Activated naive CD4-positive, alpha-beta T cell treated with anti-CD3 and anti-CD28 coated beads, Interleukin-2, amount 50 U/mL, for 24 hours (primary cell): ENCODE measurements around the gene CARD19.
A peak's percentile ranks its signal among the peaks of the same experiment; 100 is the strongest.
"Not testable (repeated sequence)": the region's sequence is repeated elsewhere in the genome, so short reads cannot be mapped to it uniquely, and the experiment has no call there.

Source experiments
- H3K27ac Mint-ChIP-seq: one replicate; pipeline ENCODE4 v1.8.0; 2021; ENCODE audit warnings: mild to moderate bottlenecking, mixed read lengths
- H3K27me3 Mint-ChIP-seq: one replicate; pipeline ENCODE4 v1.8.0; 2021; ENCODE audit warnings: mixed read lengths
- H3K36me3 Mint-ChIP-seq: one replicate; pipeline ENCODE4 v1.8.0; 2021; ENCODE audit warnings: mixed read lengths
- H3K4me1 Mint-ChIP-seq: one replicate; pipeline ENCODE4 v1.8.0; 2021; ENCODE audit warnings: mixed read lengths
- H3K4me3 Mint-ChIP-seq: one replicate; pipeline ENCODE4 v1.8.0; 2021; ENCODE audit warnings: mild to moderate bottlenecking, mixed read lengths
- H3K9me3 Mint-ChIP-seq: one replicate; pipeline ENCODE4 v1.8.0; 2021; ENCODE audit warnings: mixed read lengths

Gene CARD19

DNA sequence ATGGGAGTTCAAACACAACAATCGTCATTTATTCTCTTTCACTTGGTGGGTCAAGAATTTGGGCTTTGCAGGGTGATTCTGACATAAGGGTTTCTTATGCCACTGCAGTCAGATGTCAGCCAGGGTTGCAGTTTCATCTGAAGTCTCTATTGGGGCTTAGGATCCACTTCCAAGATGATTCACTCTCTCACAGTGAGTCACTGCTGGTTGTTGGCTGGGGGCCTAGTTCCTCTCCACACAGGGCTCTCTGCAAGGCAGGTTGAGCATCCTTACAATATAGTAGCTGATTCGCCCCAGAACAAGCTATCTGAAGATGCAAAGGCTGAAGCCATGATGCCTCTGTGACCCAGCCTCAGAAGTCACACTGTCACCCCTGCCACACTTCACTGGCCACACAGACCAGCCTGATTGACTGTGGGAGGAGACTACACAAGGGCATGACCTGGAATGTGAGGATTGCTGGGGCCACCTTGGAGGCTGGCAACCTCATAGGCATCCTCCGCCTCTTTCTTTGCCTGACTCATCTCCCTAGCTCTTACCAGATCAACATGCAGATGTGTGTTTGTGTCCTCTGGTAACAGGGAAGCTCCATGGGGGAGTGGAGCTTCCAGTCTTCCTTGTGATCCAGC is 4.5 kb upstream of the CARD19 start:
- H3K36me3 Mint-ChIP-seq, result peaks cover 12% of the 10 kb centered on the region
- peak overlapping the region; percentile 60 for H3K4me3 Mint-ChIP-seq
- no peaks in the 10 kb centered on the region for H3K27me3 Mint-ChIP-seq
- H3K4me1 Mint-ChIP-seq, result peaks cover 62% of the 10 kb centered on the region
- H3K27ac Mint-ChIP-seq, result peak overlapping the region; percentile 97
- peaks cover 4% of the 10 kb centered on the region for H3K9me3 Mint-ChIP-seq

DNA sequence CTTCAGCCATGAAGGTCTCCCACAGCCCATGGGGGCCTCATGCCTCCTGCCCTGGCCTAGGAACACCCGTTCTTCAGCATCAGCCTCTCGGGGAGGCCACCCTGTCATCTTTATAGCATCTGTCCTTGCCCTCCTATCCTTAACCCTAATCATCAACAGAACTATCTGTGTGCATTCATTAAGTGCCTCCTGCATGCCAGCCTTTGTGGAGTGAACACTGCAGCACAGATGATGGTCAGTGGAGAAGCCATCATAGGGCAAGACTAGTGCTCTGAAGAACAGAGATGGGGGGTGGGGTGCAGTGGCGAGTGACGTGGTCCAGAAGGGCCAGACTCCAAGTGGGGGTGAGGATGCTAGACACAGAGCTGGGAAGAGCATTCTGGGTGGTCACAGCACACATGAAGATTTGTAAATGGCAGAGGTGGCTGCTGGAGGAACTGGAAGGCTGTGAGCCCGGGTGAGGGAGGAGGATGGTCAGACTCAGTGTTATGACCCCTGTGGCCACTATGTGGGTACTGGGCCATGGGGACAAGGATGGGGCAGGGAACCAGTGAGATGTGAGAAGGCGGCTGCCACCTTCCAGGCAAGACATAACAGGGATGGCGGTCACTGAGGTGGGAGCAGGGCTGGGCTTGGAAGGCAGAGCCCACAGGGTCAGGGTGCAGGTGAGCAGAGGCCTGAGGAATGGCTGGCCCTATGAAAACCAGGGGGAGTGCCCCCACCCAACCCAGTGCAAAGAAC is 3.6 kb upstream of the CARD19 start:
- H3K36me3 Mint-ChIP-seq, result peaks cover 7% of the 10 kb centered on the region
- no peaks in the 10 kb centered on the region for H3K27me3 Mint-ChIP-seq
- peak overlapping the region; percentile 97 for H3K27ac Mint-ChIP-seq
- H3K4me1 Mint-ChIP-seq, result peaks cover 68% of the 10 kb centered on the region
- H3K9me3 Mint-ChIP-seq, result peaks cover 4% of the 10 kb centered on the region
- no peak overlapping the region for H3K4me3 Mint-ChIP-seq

DNA sequence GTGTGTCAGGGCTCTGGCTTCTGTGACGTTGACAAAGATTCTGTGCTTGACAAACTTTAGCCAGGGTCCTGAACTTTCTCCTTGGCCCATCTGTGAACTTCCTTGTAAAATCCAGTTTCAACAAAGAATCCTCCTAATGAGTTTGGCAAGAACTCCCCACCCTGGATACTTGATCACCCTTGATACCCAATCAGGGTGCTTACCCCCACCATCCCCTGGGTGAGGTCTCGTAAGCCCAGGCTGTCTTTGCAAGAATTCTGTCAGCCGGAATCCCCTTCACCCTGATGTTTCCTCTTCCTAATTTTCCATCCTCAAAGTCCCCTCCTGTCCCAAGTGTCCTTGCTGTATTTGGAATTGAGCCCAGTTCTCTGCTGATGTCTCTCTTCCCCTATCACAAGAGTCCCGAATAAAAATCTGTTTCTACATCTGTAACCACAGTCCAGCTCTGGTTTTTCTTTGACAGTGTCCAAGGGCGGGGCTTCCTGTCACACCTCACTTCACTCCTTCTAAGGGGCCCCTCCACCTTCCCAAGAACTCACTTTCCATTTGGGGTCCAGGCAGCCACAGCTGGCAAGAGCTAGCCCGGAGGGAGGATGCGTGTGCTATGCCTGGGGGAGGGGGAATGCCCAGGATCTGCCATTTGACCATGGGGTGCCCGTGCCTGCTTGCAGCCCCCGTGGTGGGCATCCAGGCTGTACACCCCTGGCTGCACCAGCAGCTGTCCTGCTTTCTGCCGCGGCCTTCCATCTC is 2.7 kb upstream of the CARD19 start:
- H3K27ac Mint-ChIP-seq, result peak overlapping the region; percentile 95
- H3K9me3 Mint-ChIP-seq, result peaks cover 4% of the 10 kb centered on the region
- H3K4me3 Mint-ChIP-seq, result peak overlapping the region; percentile 55
- H3K36me3 Mint-ChIP-seq, result peaks cover 7% of the 10 kb centered on the region
- peaks cover 76% of the 10 kb centered on the region for H3K4me1 Mint-ChIP-seq
- H3K27me3 Mint-ChIP-seq, result no peaks in the 10 kb centered on the region

DNA sequence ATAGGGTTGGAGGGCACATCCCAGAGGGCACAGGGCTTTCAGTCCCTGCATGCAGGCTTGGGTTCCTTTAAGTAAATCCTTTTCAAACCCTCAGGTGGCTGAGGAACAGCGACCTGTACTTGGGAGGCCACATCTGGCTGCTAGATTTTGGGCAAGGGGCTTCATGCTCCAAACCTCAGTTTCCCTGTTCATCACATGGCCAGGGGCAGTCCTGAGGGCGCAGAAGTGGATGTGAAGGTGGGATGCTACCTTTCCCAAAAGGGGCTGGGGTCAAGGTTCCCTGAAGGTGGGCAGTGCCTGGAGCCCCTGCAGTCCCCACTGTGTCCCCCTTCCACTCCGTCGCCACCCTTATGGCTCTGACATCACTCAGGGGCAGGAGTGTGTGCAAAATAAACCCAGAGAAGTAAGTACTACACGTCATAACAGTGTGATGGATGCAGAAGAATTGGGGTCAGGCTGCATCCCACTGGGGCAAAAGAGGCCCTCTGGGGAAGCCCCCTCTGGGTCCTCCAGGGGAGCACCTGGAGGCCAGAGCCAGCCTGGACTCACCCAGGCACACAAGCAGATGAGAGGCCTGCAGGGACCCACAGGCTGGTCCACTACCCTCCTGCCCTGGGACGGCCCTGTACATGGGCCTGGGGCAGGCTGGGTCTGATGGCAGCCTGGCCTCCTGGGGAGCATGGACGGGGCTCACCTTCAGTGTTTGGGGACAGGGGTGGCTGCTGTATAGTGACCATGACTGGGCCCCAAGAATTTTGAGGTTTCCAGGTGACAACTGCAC is 1.9 kb upstream of the CARD19 start:
- peak overlapping the region; percentile 87 for H3K4me3 Mint-ChIP-seq
- peaks cover 7% of the 10 kb centered on the region for H3K36me3 Mint-ChIP-seq
- H3K27me3 Mint-ChIP-seq, result no peaks in the 10 kb centered on the region
- peaks cover 77% of the 10 kb centered on the region for H3K4me1 Mint-ChIP-seq
- H3K9me3 Mint-ChIP-seq, result peaks cover 4% of the 10 kb centered on the region
- H3K27ac Mint-ChIP-seq, result peak overlapping the region; percentile 95

DNA sequence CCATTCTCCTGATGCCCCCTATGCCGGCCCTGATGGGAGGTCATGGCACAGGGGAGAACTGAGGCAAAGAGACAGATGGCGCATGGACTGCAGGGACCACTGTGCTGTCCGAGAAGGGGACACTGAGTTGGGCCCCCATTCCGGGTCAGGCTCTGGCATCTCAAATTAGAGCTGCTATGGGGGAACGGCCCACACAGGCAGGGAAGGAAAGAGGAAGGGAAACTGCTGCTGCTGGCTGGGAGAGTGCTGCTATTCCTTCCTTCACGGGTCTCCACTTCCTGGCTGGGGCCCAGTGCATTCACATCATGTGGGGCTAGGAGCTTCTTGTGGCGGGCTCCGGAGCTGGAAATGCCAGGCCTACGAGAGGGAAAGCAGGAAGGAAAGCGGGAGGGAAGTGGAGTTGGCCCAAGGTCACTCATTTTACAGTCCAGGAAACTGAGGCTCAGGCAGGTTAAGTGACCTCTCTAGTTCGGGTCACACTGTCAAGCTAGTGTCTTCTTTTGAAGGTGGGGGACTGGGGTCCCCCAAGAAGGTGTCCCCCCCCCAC is 1.3 kb upstream of the CARD19 start:
- H3K4me1 Mint-ChIP-seq, result peaks cover 75% of the 10 kb centered on the region
- H3K9me3 Mint-ChIP-seq, result peaks cover 4% of the 10 kb centered on the region
- H3K4me3 Mint-ChIP-seq, result peak overlapping the region; percentile 87
- H3K36me3 Mint-ChIP-seq, result peaks cover 7% of the 10 kb centered on the region
- no peaks in the 10 kb centered on the region for H3K27me3 Mint-ChIP-seq
- H3K27ac Mint-ChIP-seq, result peak overlapping the region; percentile 95

DNA sequence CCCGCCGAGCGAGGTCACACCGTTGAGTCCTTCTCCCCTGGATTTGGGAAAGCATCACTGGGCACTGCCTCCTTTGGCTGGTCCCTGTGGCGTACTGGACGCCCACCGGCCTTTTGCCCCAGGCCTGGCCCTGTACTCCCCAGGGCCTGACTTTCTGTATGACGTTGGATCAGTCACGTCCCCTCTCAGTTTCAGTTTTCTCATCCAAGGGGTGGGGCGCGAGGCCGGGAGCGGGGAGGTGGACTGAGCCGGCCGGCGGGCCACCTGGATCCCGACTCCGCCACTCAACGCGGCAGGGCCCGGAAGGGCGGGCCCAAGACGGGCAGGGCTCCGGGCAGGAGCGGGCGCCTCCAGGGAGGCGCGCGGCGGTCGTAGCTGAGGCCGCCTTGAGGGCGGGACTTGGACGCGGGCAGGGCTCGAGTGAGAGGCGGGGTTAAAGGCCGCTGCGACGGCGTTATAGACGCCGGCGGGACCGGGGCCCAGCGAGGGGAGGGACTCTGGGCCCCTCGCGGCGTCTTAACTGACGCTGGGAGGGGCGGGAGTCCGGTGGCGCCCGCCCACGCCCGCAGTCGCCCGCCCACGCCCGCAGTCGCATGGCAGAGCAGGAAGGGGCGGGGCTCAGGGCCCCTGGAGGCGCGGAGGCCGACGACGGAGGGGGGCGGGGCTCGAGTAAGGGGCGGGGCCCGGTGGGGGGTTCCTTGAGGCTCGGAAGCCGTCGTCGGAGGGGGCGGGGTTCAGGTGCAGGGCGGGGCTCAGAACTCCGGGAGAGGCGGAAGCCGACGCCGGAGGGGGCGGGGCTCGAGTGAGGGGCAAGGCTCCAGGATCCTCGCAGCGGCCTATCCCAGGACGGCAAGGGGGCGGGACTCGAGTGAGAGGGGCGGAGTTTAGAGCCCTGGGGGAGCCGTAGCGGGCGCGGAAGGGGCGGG is 549 bp upstream of the CARD19 start:
- no peaks in the 10 kb centered on the region for H3K27me3 Mint-ChIP-seq
- H3K9me3 Mint-ChIP-seq, result peaks cover 4% of the 10 kb centered on the region
- H3K36me3 Mint-ChIP-seq, result peaks cover 5% of the 10 kb centered on the region
- peak overlapping the region; percentile 95 for H3K27ac Mint-ChIP-seq
- H3K4me1 Mint-ChIP-seq, result peaks cover 70% of the 10 kb centered on the region
- H3K4me3 Mint-ChIP-seq, result peak overlapping the region; percentile 87

DNA sequence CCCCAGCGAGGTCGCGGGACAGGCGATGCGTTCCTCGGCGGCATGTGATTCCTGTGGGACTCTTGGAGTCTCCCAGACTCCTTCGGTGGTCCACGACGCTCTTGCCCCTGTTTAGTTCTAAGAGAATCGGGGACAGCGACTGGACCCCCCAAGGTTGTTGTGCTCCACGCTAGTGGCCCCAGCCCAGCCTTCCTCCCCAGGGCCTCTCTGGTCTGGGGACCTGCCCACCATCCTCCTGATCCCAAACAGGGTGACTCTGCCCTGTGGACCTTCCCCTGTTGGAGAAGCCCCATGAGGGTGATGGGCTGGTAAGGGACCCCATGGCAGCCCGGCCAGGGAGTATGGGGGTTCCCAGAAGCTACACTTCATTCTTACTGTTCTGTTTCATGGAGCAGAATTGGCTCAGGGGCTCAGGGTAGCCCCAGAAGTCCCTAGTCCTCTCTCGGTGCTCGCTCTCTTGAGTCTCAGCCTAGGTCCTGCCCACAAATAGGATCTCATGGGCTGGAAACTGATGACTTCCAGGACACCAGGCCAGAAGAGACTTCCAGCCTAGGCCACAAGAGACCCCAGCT is 880 bp downstream of the CARD19 start:
- H3K4me3 Mint-ChIP-seq, result peak overlapping the region; percentile 93
- H3K27me3 Mint-ChIP-seq, result no peaks in the 10 kb centered on the region
- peak overlapping the region; percentile 91 for H3K27ac Mint-ChIP-seq
- peaks cover 1% of the 10 kb centered on the region for H3K36me3 Mint-ChIP-seq
- peaks cover 66% of the 10 kb centered on the region for H3K4me1 Mint-ChIP-seq
- no peaks in the 10 kb centered on the region for H3K9me3 Mint-ChIP-seq

DNA sequence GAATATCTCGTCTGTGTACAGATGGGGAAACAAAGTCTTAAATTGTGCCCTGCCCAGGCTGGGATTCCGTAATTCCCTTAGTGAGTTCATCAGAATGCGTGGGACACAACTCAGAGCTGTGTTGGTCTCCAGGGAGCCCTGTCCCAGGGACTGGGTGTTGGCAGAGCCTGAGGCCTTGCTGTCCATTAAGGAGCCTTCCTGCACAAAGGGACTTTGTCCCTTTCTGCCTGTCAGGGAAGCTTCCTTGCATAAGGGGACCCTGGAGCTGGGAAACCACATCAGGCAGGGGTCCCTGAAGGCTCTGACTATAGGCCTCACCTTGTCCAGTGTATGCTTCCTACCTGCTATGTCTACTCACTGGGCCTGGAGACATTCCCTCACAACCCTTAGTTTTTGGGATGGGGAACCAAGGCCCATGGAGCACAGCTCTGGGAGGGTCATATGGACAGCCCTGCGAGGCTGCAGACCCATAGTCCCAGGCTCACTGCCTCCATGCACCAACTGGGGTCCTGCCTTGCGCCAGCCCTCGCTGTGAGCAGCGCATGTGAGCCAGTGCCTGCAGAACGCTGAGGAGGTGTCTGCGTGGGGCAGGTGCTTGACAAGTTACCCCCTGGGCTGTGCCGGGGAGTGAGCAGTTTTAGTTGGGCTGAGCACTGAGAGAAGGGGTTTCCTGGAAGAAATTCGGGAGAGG is 1.6 kb downstream of the CARD19 start:
- H3K4me1 Mint-ChIP-seq, result peaks cover 66% of the 10 kb centered on the region
- H3K4me3 Mint-ChIP-seq, result peak overlapping the region; percentile 93
- peaks cover 1% of the 10 kb centered on the region for H3K36me3 Mint-ChIP-seq
- H3K27ac Mint-ChIP-seq, result peak overlapping the region; percentile 91
- no peaks in the 10 kb centered on the region for H3K9me3 Mint-ChIP-seq
- H3K27me3 Mint-ChIP-seq, result no peaks in the 10 kb centered on the region

DNA sequence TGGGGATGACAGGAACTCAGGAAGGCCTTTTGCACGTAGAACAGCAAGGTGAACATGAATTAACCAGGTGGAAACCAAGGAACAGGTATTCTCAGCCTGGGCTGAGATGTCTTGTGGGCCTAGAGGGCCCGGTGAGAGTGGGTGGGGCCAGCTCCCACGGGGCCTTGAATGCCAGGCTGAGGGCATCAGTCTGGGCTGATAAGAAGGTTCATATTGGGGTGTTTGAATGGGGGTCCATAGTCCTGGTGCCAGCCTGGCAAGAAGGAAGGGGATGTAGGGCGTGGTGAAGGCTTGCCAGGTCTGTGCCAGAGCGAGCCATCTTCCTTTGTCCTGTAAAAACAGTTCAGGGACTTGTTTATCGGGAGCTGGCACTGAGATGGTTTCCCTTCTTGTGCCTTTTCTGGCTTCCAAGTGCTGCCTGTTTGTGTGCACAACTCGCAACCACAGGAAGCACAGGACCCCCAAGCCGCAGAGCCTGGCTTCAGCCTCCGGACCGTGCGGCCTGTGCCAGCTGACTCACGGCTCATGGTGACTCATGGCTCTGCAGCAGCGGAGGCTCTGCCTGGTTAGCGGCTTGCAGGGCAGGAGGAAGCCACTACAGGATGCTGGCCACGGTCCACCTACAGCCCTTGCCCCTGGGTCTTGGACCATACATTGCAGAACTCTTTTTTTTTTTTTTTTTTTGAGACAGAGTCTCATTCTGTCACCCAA is 2.4 kb downstream of the CARD19 start:
- no peaks in the 10 kb centered on the region for H3K27me3 Mint-ChIP-seq
- peaks cover 66% of the 10 kb centered on the region for H3K4me1 Mint-ChIP-seq
- H3K27ac Mint-ChIP-seq, result peak overlapping the region; percentile 91

DNA sequence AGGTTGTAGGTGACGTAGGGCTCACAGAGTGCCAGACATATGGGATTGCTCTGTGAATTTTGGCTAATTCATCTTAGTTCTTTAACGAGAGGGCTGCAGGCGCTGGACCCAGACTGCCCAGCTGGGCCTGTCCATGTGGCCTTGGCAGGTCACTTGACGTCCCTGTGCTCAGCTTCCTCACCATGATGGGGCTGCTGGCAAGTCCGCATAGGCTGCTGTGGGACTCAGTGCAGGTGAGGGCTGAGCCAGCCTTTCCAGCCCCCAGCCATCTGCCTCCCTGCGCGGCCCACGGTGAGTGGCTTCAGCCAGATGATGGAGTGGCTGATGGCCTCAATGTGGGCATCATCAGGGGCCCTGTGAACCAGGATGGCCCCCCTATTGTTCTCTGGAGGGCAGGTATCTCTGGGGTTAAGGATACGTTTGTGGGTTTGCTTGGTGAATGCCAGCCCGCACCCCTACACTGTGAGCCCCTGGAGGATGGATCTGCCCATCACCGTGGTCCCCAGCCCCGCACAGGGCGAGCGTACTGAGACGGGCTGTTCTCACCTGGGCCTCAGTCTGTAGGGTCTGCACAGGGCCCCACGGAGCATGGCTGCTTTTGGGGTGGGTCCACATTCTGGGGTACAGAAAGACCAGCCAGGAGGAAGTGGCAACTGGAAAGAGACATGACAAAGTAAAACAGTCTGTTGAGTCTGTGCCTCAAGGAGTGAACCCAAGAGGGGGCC is 3.7 kb downstream of the CARD19 start:
- Mint-ChIP-seq H3K27ac (peak overlapping the region; percentile 43), H3K4me3 (peak overlapping the region; percentile 17), H3K9me3 (peaks cover 5% of the 10 kb centered on the region), H3K36me3 (peaks cover 13% of the 10 kb centered on the region), H3K4me1 (peaks cover 62% of the 10 kb centered on the region), H3K27me3 (no peaks in the 10 kb centered on the region)

More for the DNA sequence above, 2.4 kb downstream of the CARD19 start:
- Mint-ChIP-seq H3K9me3 (no peaks in the 10 kb centered on the region), H3K36me3 (peaks cover 3% of the 10 kb centered on the region), H3K4me3 (peak overlapping the region; percentile 93)

DNA sequence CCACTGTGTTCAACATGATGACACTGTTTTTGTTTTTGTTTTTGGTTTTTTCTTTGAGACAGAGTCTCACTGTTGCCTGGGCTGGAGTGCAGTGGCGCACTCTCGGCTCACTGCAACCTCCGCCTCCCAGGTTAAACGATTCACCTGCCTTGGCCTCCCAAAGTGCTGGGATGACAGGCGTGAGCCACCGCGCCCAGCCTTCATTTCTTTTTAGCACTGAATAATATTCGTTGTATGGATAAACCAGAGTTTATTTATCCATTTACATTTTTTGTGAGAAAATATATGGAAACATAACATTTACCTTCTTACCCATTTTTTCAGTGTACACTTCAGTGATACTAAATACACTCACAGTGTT is 4.2 kb downstream of the CARD19 start:
- H3K4me1 Mint-ChIP-seq, result peaks cover 62% of the 10 kb centered on the region
- peaks cover 8% of the 10 kb centered on the region for H3K9me3 Mint-ChIP-seq
- peak overlapping the region; percentile 16 for H3K4me3 Mint-ChIP-seq
- H3K36me3 Mint-ChIP-seq, result peaks cover 15% of the 10 kb centered on the region
- no peaks in the 10 kb centered on the region for H3K27me3 Mint-ChIP-seq
- H3K27ac Mint-ChIP-seq, result no peak overlapping the region

DNA sequence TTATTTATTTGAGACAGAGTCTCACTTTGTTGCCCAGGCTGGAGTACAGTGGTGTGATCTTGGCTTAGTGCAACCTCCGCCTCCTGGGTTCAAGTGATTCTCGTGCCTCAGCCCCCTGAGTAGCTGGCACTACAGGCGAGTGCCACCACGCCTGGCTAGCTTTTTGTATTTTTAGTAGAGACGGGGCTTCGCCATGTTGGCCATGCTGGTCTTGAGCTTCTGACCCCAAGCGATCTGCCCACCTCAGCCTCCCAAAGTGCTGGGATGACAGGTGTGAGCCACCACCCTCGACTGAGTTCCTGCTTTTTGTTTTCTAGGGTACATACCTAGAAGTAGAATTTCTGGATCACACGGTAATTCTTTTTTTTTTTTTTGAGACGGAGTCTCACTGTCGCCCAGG is 5.1 kb downstream of the CARD19 start:
- not testable (repeated sequence) for H3K4me3 Mint-ChIP-seq, H3K27ac Mint-ChIP-seq

More for the DNA sequence above, 5.1 kb downstream of the CARD19 start:
- not testable (repeated sequence) for H3K27me3 Mint-ChIP-seq
- Mint-ChIP-seq H3K9me3 (peaks cover 11% of the 10 kb centered on the region), H3K4me1 (peaks cover 70% of the 10 kb centered on the region), H3K36me3 (peaks cover 17% of the 10 kb centered on the region)
